Stimulated activated CD8-positive, alpha-beta memory T cell treated with anti-CD3 and anti-CD28 coated beads, Interleukin-12 subunit alpha, Interleukin-12 subunit beta, amount 100 ng/mL, for 4 hours (primary cell): Measurements from ENCODE around the gene MORC2.

ENCODE experiments used
- DNase-seq: peaks from one replicate; pipeline ENCODE4 v3.0.0-alpha.2; 2020; ENCODE audit warnings: low read depth

The MORC2 gene

GRCh38 chr22:30968015-30968923 lies at the start of gene MORC2:
TSS of gene MORC2 (minus strand) at chr22:30968774. CDS start at chr22:30967889, 885 bp downstream.
- no peak for DNase-seq

DNA sequence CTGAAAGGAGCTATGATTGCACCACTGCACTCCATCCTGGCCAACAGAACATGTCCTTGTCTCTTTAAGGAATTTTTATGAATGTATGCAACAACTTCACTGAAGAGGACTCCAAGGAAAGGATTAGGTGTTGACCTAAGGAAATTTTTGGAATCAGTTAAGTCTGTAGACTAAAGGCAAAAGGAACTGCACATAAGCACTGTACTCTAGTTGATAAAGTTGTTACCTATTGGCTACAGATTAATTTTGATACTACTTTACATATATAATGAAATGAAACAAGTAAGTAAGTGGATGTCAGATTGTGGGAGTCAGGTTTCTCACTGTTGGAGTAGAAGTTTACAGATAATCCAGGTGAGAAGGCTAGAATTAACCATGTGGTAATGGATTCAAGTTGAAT lies 37.0 kb upstream of the MORC2 start:
- DNase-seq, result no peak

DNA sequence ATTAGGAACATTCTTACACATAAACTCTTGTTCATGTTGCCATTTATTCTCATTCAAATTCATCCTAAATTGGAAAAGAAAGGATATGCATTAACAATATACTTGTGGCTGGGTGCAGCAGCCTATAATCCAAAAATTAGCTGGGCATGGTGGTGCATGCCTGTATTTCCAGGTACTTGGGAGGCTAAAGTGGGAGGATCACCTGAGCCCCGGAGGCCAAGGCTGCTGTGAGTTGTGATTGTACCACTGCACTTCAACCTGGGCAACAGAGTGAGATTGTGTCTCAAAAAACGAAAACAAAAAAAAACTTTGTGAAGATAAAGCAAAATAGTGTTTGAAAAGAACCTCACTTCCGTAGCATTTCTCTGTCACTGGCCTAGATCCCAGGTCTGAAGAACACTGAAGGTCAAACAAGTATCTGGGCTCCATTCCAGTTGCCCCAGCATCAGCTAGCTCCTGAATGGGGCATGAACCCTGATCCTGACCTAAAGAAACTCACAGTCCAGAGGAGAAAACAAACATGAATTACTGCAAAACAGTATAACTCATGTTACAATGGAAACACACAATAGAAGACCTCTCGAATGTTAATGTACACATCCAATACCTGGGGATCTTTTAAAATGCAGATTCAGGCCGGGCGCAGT lies 32.7 kb upstream of the MORC2 start:
- DNase-seq, result no peak

DNA sequence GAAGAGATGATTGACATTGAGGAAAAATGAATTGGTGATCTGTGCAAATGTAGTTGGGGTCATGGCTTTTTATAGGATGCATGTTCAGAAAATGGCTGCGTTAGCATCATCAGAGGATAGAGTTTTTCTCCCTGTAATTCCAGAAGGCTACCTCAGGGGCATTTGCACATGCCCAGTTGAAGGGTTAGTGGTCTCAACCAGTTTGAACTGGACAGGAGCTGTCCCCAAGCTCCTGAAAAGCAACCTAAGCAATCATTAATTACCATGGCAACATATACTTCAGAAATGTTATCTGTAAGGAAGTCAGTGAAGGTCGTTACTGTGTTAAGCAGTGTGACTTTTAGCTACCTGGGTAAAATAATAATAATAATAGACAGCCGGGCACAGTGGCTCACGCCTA lies 29.8 kb upstream of the MORC2 start:
- no peak for DNase-seq

DNA sequence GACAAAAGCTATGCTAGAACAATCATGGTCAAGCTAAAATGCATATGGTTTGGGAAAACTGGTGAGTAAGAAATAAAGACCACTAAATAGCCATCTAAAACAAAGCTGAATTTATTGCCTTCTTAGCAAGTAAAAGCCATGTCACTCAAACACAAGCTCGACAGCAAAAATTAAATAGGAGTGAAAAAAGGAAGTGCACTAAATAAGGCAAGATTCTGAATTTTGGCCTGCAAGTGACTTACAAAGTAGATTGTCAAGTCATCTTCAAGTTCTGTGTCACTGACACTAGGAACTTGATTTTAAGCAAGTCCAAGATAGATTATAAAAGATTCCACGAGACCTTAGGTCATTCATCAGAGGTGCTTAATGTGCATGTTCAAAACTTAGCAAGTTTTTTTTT lies 27.9 kb upstream of the MORC2 start:
- no peak for DNase-seq

- DNase-seq, result no peak
Measured at GRCh38 chr22:30994960-30995359, 26.4 kb upstream of the MORC2 start.

- DNase-seq, result no peak
Measured at GRCh38 chr22:30992565-30992964, 24.0 kb upstream of the MORC2 start.

- no peak for DNase-seq
Measured at GRCh38 chr22:30990690-30991089, 22.1 kb upstream of the MORC2 start.

DNA sequence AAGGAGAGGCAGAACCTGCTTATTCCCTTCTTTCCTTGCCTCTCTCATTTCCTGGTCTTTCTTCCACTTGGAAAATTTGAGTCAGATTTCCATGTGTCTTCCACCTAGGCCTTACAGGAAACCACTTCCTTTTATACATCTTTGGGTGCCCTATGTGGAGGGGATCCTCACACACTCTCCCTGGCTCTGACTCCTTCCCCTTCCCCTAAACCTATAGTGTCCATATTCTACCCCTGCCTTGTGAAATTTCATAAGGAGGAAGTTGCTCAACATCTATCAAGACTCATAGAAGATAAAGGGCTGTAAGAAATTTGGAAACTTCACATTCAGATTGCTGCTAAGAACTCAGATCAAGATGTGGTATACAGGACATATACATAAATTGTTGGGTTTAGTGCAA lies 20.9 kb upstream of the MORC2 start:
- no peak for DNase-seq

DNA sequence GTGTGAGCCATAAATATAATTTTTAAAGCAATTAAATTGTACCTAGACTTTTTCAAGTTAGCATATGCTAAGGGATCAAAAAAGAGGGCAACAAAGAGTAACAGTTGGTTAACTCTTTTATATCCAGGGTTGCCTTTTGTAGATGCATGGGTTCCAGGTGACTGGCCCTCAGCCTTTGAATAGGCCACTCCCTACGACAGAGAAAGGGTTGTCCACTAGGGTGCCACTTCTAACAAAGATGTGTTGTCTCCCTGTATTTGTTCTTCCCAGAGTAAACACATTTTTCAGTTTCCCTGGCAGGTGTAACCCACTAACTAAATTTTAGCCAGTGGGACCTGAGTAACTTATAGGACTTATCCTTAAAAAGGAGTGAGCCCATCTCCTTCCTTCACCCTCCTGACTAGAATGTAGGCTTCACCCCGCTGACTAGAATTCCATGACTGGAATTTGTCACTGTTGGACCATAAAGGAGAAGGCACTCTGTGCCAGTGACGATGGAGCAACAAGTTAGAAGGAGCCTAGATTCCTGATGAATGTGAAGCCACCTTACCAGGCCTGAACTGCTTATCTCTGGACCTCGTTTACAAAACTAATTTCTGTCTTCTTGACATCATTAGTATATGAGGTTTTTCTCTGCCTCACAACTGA lies 17.1 kb upstream of the MORC2 start:
- no peak for DNase-seq

DNA sequence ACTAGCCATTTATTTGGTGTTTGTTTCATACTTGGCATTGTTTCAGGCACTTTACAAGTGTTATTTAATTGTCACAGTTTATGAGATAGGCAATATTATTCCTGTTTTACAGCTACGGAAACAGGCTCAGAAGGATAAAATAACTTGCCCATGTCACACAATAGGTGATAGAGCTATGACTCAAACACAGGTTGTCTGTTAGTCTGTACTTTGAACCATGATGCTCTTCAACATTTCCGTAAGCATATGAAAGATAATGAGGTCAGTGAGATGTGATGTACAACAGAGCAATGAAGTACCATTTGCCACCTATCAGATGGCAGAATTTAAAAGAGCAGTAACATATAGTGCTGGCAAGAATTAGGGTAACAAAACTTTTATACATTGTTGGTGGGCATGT lies 15.7 kb upstream of the MORC2 start:
- no peak for DNase-seq

- no peak for DNase-seq
Measured at GRCh38 chr22:30982512-30982911, 13.9 kb upstream of the MORC2 start.

- no peak for DNase-seq
Measured at GRCh38 chr22:30979932-30980331, 11.4 kb upstream of the MORC2 start.

DNA sequence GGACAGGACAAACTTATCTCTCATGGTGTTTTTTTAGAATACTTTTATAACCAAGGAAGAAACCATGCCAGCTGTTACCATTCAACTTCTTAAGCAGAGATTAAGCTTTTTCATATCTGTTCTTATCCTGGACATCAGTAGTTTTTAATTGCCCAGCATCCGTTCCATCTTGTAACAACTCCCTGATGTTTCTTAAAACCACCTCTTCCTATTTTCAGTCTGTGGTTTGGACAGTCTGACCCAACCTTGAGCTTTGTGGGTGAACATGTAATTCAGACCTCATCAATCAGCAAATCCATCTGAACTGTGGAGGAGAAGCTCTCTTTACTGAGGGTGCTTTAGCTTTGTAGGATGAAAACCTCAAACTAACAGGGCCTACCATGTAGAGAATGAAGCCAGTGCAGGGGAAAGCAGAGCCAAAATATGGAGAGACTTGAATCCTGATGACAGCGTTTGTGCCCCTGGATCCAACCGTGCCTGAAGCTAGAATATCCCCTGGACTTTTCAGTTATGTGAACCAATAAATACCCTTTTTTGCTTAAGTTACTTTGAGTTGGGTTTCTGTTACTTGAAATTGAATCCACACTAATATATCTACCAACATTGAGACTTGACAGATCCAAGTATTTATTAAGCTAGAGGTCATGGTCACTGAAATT lies 9.9 kb upstream of the MORC2 start:
- DNase-seq, result no peak

- no peak for DNase-seq
Measured at GRCh38 chr22:30970356-30970746, 1.8 kb upstream of the MORC2 start.

DNA sequence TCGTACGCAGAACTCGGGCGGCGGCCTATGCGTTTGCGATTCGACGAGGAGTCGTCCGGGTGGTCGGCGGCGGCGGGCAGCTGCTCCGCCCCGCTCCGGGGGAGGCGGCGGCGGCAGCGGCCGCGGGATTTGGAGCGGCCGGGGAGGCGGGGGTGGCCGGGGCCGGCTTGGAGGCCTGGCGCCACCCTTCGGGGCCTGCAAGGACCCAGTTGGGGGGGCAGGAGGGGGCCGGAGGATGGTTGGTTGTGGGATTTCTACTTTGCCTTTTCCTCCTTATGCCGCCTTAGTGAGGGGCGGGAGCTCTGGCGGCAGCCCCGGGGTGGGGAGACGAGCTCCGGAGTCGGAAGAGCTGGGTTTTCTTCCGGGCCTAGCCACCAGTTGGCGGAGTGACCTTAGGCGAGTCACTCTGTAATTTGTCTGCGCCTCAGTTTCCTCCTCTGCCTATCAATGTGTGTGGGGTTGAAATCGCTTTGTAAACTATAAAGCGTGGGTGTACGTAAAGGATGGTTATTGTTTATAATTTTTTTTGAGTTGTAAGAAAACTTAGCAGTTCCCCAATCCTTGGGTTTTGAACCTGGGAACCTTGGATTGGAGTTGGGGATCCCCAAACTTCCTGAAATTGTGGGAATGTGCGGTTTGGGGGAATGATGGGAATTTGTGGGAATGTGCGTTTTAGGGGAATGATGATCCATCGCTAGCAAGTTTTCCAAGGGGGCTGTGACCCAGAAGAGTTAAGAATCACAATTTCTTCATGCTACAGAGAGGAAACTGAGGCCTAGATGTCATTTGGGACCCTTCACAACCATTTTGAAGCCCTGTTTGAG lies 1.2 kb upstream of the MORC2 start:
- DNase-seq, result no peak

- peak; percentile 95 for DNase-seq
Measured at GRCh38 chr22:30968924-30969531, 454 bp upstream of the MORC2 start, which contains the start of gene TUG1. TSS of gene TUG1 (plus strand) at chr22:30969265.

DNA sequence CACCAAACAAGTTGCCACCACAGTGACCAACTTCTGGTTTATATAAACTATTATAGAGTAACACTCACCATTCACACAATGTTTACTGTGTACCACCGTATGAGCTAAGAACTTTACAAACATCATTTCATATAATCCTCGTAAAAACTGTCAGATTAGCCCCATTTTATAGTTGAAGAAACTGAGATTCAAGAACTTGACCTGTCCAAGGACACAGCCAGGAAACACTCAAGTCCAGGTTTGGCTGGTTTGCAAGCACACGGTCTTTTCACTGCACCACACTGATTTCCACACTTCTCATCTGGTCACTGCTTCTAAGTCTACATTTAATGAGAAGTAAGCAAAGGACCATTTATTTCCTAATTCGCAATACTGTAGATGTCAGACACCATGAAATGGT lies 3.7 kb downstream of the MORC2 start:
- DNase-seq, result no peak

DNA sequence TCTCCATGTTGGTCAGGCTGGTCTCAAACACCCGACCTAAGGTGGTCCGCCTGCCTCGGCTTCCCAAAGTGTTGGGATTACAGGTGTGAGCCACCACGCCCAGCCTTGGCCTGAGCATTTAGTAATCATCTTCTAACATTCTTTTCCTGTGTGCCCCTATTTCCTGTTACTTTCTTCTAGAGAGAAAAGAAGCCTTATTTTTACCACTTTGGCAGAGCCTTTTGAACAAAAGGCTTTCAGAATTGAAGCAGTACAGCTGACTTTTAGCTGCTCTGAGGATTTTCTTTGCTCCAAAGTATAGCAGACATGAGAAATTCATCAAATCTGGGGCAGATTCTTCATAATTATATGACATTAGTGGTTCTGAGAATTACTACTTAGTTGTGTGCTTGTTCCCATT lies 13.4 kb downstream of the MORC2 start:
- DNase-seq, result no peak

DNA sequence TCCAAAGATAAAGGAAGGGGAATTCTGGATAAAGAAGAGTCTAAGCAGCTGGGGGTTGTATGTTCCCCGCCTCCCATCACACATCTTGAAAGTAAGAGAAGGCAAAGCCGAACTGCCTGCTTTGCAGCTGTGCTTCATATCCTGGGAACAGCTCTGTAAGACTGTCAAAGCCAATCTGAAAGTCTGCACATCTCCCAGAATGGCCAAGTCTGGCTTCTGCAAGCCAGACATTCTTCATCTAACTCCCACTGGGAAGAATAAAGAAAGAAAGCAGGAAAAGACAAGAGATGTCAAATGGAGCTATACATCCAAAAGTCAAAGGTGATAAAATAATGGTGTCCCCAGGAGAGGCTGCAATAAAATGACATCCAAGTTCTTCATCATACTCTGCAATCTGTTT lies 15.4 kb downstream of the MORC2 start:
- no peak for DNase-seq
